ENCODE results near the gene CHRM2.

The CHRM2 gene

DNA sequence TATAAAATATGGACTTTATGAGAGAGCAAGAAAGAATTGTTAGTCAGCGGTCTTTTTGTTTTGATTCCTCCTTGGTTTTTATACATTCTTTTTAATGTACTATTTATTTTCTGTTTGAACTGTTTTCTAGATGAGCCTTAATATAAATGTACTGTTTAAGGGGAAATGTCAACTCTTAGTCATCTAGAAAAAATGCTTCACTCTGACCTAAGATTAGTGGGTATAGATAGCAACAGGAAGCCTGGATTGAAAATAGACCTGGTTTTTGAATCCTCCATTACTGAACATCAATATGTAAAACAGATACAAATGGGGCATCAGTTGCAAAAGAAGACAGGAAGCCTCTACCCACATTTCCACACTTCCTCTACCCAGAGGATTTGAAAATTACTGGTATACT lies 87.8 kb downstream of the CHRM2 start:
- Histone ChIP-seq H3K36me3 (replicated peaks) (no peaks in the 10 kb centered on the region), H3K27me3 (ENCODE audit: low read depth) (no peaks in the 10 kb centered on the region), H3K4me3 (no peak overlapping the region), H3K9me3 (no peaks in the 10 kb centered on the region), H3K4me1 (no peaks in the 10 kb centered on the region)
- in situ Hi-C loops (cut with MboI; ENCODE audit: low sequenced_read_pairs), result no loop called here
- no peak for DNase-seq (ENCODE audit: low spot score in 2 of 2)

DNA sequence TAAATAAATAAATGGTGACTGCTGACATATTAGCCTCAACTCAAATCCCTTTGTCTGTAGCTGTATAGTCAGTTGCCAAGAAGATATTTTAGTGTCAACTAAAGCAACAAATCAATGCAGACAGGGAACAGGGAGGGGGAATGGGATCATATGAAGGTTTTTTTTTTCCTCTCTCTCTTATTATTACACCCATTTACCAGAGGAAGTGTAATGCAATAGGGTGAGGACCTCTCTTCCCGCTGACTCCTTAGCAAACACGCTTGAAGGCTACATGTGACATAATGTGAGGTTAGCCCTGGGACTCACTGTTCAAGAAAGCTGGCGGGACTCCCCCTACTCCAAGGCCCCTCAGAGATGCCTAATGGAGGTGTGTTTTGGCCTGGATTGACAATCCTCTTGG lies 88.2 kb downstream of the CHRM2 start:
- no peaks in the 10 kb centered on the region for H3K4me1 ChIP-seq
- no peaks in the 10 kb centered on the region for H3K27me3 ChIP-seq (ENCODE audit: low read depth)
- DNase-seq (ENCODE audit: low spot score in 2 of 2), result no peak
- H3K4me3 ChIP-seq, result no peak overlapping the region
- in situ Hi-C loops (cut with MboI; ENCODE audit: low sequenced_read_pairs), result no loop called here
- H3K9me3 ChIP-seq, result no peaks in the 10 kb centered on the region
- no peaks in the 10 kb centered on the region for H3K36me3 ChIP-seq (replicated peaks)

DNA sequence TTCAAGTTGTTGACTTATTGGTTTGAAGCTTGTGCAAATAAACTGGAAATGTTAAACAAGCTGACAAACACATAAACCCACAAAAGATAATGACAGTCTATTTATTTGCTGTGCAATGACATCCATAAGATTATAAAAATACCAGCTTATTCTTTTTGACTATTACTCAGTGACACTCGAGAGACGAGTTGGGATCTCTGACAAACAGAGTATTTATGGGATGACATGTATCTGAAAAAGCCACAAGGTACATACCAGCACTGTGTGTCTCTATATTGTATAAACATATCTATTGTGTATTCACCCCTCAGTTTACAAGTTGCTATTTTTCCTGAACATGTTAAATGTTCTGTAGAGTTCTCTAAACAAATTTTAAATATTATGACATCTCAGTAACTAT lies 88.9 kb downstream of the CHRM2 start:
- Histone ChIP-seq H3K4me1 (no peaks in the 10 kb centered on the region), H3K27me3 (ENCODE audit: low read depth) (no peaks in the 10 kb centered on the region), H3K4me3 (no peak overlapping the region), H3K36me3 (replicated peaks) (no peaks in the 10 kb centered on the region), H3K9me3 (no peaks in the 10 kb centered on the region)
- DNase-seq (ENCODE audit: low spot score in 2 of 2), result no peak
- in situ Hi-C loops (cut with MboI; ENCODE audit: low sequenced_read_pairs), result no loop called here

DNA sequence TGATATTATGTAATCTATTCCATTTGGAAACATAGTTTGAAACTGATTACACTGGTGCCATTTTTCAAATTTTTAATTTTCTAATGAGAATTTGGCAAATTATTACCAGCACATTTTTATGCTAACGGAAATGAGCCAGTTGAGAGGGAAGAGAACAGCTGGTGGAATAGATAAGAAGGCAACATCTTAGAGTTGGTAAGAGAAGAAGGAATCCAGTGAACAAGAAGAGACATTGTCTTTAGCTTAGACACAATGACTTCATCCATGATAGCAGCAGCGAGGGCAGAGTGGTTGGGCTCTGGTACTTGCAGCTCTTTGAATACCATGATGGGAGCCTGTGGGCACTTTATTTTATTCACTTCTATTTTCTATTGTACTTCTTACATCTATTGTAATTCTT lies 89.6 kb downstream of the CHRM2 start:
- no peaks in the 10 kb centered on the region for H3K27me3 ChIP-seq (ENCODE audit: low read depth)
- no peak for DNase-seq (ENCODE audit: low spot score in 2 of 2)
- H3K9me3 ChIP-seq, result no peaks in the 10 kb centered on the region
- no peaks in the 10 kb centered on the region for H3K4me1 ChIP-seq
- no peaks in the 10 kb centered on the region for H3K36me3 ChIP-seq (replicated peaks)
- in situ Hi-C loops (cut with MboI; ENCODE audit: low sequenced_read_pairs), result no loop called here
- no peak overlapping the region for H3K4me3 ChIP-seq

DNA sequence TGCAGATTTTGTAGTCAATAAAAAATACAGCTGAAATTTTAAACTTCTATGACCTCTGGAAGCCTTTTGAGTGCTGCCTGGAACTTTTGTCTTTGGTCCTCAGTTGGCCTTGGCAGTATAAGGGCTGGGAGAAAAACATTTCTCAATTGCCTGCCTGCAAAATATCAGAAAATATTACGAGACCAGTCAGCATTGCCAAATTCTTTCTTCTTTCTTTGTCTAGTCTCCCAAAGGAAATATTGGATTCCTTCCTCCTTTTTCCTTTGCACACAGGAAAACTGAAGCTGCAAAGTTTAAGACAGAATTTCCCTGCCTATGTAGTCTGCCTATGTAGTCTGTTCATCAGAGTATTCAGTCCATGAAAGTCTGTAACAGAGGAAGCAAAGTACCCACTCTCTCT lies 95.9 kb downstream of the CHRM2 start:
- DNase-seq (ENCODE audit: low spot score in 2 of 2), result no peak
- in situ Hi-C loops (cut with MboI; ENCODE audit: low sequenced_read_pairs), result no loop called here
- Histone ChIP-seq H3K36me3 (replicated peaks) (no peaks in the 10 kb centered on the region), H3K4me3 (no peak overlapping the region), H3K4me1 (no peaks in the 10 kb centered on the region), H3K27me3 (ENCODE audit: low read depth) (no peaks in the 10 kb centered on the region), H3K9me3 (no peaks in the 10 kb centered on the region)

- Histone ChIP-seq H3K36me3 (replicated peaks) (no peaks in the 10 kb centered on the region), H3K27me3 (ENCODE audit: low read depth) (no peaks in the 10 kb centered on the region), H3K9me3 (no peaks in the 10 kb centered on the region), H3K4me1 (no peaks in the 10 kb centered on the region), H3K4me3 (no peak overlapping the region)
- in situ Hi-C loops (cut with MboI; ENCODE audit: low sequenced_read_pairs), result no loop called here
- no peak for DNase-seq (ENCODE audit: low spot score in 2 of 2)
Measured at GRCh38 chr7:136966825-136967224, 98.4 kb downstream of the CHRM2 start.

DNA sequence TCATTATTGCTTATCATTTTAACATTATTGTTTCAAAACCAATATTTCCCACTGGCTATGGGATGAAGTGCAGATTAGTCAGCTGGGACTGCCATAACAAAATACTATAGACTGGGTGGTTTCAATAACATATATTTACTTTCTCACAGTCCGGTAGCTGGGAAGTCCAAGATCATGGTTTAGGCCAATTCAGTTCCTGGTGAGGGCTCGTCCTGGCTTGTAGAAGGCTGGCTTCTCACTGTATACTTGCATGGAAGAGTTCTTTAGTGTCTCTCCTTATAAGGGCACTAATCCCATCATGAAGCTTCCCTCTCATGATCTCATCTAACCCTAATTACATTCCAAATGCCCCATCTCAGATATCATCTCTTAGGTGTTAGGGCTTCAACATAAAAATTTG lies 101.3 kb downstream of the CHRM2 start:
- Histone ChIP-seq H3K4me1 (no peaks in the 10 kb centered on the region), H3K4me3 (no peak overlapping the region), H3K9me3 (no peaks in the 10 kb centered on the region), H3K36me3 (replicated peaks) (no peaks in the 10 kb centered on the region), H3K27me3 (ENCODE audit: low read depth) (no peaks in the 10 kb centered on the region)
- no peak for DNase-seq (ENCODE audit: low spot score in 2 of 2)
- in situ Hi-C loops (cut with MboI; ENCODE audit: low sequenced_read_pairs), result no loop called here

DNA sequence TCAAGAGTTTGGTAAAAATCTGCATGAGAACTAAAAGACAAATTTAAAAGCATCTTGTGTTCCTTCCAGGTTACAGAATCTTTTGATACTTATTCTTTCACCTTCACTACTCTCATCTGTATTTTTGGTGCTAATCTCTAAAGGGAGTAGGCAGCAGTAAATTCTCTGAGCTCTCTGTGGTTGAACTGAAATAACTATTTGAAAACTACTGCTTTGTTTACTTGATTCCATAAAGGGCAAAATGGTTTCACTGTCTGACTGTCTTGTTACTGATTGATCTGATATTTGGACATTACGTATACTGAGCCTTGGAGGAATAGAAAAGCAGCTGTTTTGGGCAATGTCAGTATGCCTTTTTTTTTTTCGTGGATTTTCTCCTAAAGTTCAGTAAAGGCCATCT lies 103.3 kb downstream of the CHRM2 start:
- no peaks in the 10 kb centered on the region for H3K27me3 ChIP-seq (ENCODE audit: low read depth)
- H3K9me3 ChIP-seq, result no peaks in the 10 kb centered on the region
- no peak overlapping the region for H3K4me3 ChIP-seq
- H3K36me3 ChIP-seq (replicated peaks), result no peaks in the 10 kb centered on the region
- in situ Hi-C loops (cut with MboI; ENCODE audit: low sequenced_read_pairs), result no loop called here
- H3K4me1 ChIP-seq, result no peaks in the 10 kb centered on the region
- no peak for DNase-seq (ENCODE audit: low spot score in 2 of 2)

DNA sequence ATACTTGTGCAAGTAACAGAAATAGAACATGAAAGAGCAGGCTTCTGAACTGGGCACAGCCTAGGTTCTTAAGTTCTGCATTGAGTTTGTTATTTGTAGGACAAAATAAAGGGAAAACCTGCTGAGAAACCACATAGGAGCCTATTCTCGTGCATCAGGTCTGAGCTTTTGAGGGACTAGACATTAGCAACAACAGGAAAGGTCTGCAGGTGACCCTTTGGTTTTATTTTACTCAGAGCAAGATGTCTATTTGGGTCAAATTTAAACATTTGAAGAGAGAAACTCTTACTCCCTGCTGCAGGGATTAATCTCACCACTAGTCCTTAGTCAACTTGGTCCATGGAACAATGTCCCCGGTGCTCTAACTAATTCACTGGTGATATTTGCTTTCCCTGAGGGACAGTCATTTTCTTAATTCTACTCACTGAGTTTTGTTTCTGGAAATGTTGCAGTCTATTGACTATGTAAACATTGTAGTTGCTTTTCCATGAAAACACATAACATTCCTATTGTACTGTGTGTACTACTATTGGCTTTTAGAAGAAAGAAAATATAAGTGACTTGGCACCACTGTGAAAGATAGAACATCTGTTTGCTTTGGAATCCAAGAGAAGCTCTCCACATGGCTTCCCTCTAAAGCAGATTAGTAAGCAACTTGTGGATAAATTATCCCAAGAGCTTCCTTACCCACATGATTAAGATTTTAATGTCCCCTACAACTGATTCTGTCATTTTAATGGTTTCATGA lies 108.2 kb downstream of the CHRM2 start:
- H3K4me3 ChIP-seq, result no peak overlapping the region

GRCh38 chr7:136993377-136993776 lies 124.9 kb downstream of the CHRM2 start:
- H3K4me3 ChIP-seq, result no peak overlapping the region
- no peak for DNase-seq (ENCODE audit: low spot score in 2 of 2)
- no peaks in the 10 kb centered on the region for H3K36me3 ChIP-seq (replicated peaks)
- H3K27me3 ChIP-seq (ENCODE audit: low read depth), result no peaks in the 10 kb centered on the region
- H3K9me3 ChIP-seq, result no peaks in the 10 kb centered on the region
- H3K4me1 ChIP-seq, result no peaks in the 10 kb centered on the region
- in situ Hi-C loops (cut with MboI; ENCODE audit: low sequenced_read_pairs), result no loop called here

More for the DNA sequence above, 108.2 kb downstream of the CHRM2 start:
- H3K27me3 ChIP-seq (ENCODE audit: low read depth), result no peaks in the 10 kb centered on the region
- in situ Hi-C loops (cut with MboI; ENCODE audit: low sequenced_read_pairs), result no loop called here
- H3K4me1 ChIP-seq, result no peaks in the 10 kb centered on the region
- no peak for DNase-seq (ENCODE audit: low spot score in 2 of 2)
- H3K9me3 ChIP-seq, result no peaks in the 10 kb centered on the region
- H3K36me3 ChIP-seq (replicated peaks), result no peaks in the 10 kb centered on the region

DNA sequence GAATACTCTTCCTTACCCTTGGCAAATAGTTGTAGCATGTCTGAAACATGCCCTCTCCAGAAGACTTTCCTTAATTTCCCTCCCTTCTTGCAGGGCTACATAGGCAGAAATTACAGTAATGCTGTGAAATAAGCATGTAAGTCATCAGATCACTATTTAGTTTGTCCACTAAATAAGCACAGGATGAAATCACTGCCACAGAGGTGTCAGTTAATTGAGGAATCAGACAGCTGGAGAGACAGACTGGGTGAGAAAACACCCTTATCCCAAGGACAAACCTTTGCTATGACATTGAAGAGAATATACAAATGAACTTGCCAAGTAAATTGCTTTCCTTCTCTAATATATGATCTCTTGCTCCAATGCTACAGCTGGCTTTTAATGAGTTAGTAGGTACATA lies 129.3 kb downstream of the CHRM2 start:
- no peaks in the 10 kb centered on the region for H3K36me3 ChIP-seq (replicated peaks)
- no peaks in the 10 kb centered on the region; the same call in 1 of the 2 replicates for H3K4me1 ChIP-seq
- no peak overlapping the region for H3K4me3 ChIP-seq
- in situ Hi-C loops (cut with MboI; ENCODE audit: low sequenced_read_pairs), result no loop called here
- H3K27me3 ChIP-seq (ENCODE audit: low read depth), result no peaks in the 10 kb centered on the region
- H3K9me3 ChIP-seq, result no peaks in the 10 kb centered on the region
- no peak for DNase-seq (ENCODE audit: low spot score in 2 of 2)

DNA sequence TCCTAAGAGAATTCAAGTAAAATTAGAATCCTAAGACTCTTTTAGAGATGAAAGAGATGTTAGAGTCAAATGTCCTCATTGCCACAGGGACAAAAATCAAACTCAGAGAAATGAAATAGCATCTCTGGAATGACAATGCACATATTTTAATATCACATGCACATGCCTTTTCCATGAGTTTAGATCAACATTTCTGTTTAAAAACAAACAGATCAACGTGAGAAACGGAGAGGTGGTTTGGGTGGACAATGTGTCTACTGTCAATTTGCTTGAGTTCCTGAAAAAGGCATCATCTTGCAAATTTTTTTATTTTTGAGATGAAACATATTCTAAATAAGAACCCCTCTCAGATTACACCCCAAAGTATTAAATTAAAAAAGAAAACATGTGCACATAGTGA lies 130.0 kb downstream of the CHRM2 start:
- DNase-seq (ENCODE audit: low spot score in 2 of 2), result no peak
- no peaks in the 10 kb centered on the region; the same call in 1 of the 2 replicates for H3K4me1 ChIP-seq
- no peaks in the 10 kb centered on the region for H3K27me3 ChIP-seq (ENCODE audit: low read depth)
- in situ Hi-C loops (cut with MboI; ENCODE audit: low sequenced_read_pairs), result no loop called here
- H3K4me3 ChIP-seq, result no peak overlapping the region
- H3K9me3 ChIP-seq, result no peaks in the 10 kb centered on the region
- H3K36me3 ChIP-seq (replicated peaks), result no peaks in the 10 kb centered on the region

GRCh38 chr7:137000621-137001020 lies 132.2 kb downstream of the CHRM2 start:
- no peaks in the 10 kb centered on the region; the same call in 1 of the 2 replicates for H3K4me1 ChIP-seq

DNA sequence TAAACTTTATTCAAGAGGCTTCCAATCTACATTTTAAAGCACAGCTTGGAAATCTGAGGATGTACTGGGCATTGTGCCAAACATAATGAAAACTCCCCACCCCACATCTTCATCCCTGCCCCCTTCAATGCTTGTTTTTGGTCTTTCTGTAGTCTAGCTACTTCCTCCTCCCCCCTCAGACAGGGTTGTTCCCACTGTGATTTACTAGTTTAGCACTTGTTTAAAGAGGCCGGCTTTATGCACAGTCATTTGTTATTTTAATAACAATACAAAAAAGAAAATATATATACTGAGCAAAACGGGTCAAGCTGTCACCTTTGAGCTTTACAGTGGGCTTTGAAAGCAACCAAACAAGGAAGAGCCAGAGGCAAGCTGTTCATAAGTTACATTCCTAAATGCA lies 132.6 kb downstream of the CHRM2 start:
- no peaks in the 10 kb centered on the region for H3K9me3 ChIP-seq
- H3K4me3 ChIP-seq, result no peak overlapping the region
- DNase-seq (ENCODE audit: low spot score in 2 of 2), result peak; percentile 10 to 19
- H3K4me1 ChIP-seq, result no peaks in the 10 kb centered on the region; the same call in 1 of the 2 replicates
- H3K27me3 ChIP-seq (ENCODE audit: low read depth), result no peaks in the 10 kb centered on the region
- in situ Hi-C loops (cut with MboI; ENCODE audit: low sequenced_read_pairs), result no loop called here
- H3K36me3 ChIP-seq (replicated peaks), result no peaks in the 10 kb centered on the region

More at GRCh38 chr7:137000621-137001020, 132.2 kb downstream of the CHRM2 start:
- Histone ChIP-seq H3K9me3 (no peaks in the 10 kb centered on the region), H3K36me3 (replicated peaks) (no peaks in the 10 kb centered on the region), H3K4me3 (no peak overlapping the region), H3K27me3 (ENCODE audit: low read depth) (no peaks in the 10 kb centered on the region)
- no peak for DNase-seq (ENCODE audit: low spot score in 2 of 2)
- in situ Hi-C loops (cut with MboI; ENCODE audit: low sequenced_read_pairs), result no loop called here

- Histone ChIP-seq H3K27me3 (ENCODE audit: low read depth) (no peaks in the 10 kb centered on the region), H3K36me3 (replicated peaks) (no peaks in the 10 kb centered on the region), H3K4me3 (no peak overlapping the region), H3K4me1 (no peaks in the 10 kb centered on the region; the same call in 1 of the 2 replicates), H3K9me3 (no peaks in the 10 kb centered on the region)
- no peak for DNase-seq (ENCODE audit: low spot score in 2 of 2)
- in situ Hi-C loops (cut with MboI; ENCODE audit: low sequenced_read_pairs), result no loop called here
Measured at GRCh38 chr7:137001478-137001877, 133.0 kb downstream of the CHRM2 start.

Measured in HAP-1 (cell line).